PC-9 (cell line): ENCODE results near the gene STK16. TPM values are rescaled to one million over a fixed set of nuclear protein-coding genes. Genes with fewer than 3 reads are reported as not detected.
A peak's percentile ranks its signal among the peaks of the same experiment; 100 is the strongest.

Experiments used
- BruUV-seq: library from RNA; stranded (reverse); fragments of 400-500 nt; replicated peaks from 2 replicates; lab custom pipeline; 2021; lab: Mats Ljungman, UMichigan
- CTCF ChIA-PET: fragments of 300-600 bp; sonication (Branson Sonifier 250); formaldehyde crosslinking; loops from one replicate; lab custom pipeline; 2022; ENCODE audit warnings: antibody characterized with exemption; lab: Charles Lee
- POLR2A ChIA-PET: fragments of 300-600 bp; sonication (Branson Sonifier 250); formaldehyde crosslinking; loops from one replicate; lab custom pipeline; 2022; ENCODE audit warnings: antibody characterized with exemption; ENCODE audit not compliant: unreplicated experiment; lab: Charles Lee
- DNase-seq, 2 experiments: peaks; one replicate each; pipeline versions ENCODE4 v3.0.0 to v3.0.0-alpha.2; 2015 to 2022; ENCODE audit warnings: mixed read lengths in 1 of 2
- H2AFZ ChIP-seq: fragments of 200-600 bp; sonication (generic); 2 replicates; pipeline ENCODE4 v1.8.1; 2017; ENCODE audit warnings: antibody characterized with exemption
- H3F3A ChIP-seq: fragments of 200-600 bp; sonication (generic); 2 replicates; pipeline ENCODE4 v1.8.1; 2017; ENCODE audit warnings: antibody characterized with exemption, mild to moderate bottlenecking, low read depth; ENCODE audit not compliant: insufficient read depth
- H3K27ac ChIP-seq: fragments of 200-600 bp; sonication (generic); 2 replicates; pipeline ENCODE4 v1.6.1; 2016; ENCODE audit warnings: mixed run types
- H3K27me3 ChIP-seq: fragments of 200-600 bp; sonication (generic); 2 replicates; pipeline ENCODE4 v1.6.1; 2016; ENCODE audit warnings: low read depth, mixed run types; ENCODE audit not compliant: insufficient read depth
- H3K36me3 ChIP-seq: fragments of 200-600 bp; sonication (generic); 2 replicates; pipeline ENCODE4 v1.6.1; 2016; ENCODE audit warnings: low read depth, mixed run types
- H3K4me1 ChIP-seq: fragments of 200-600 bp; sonication (generic); replicated peaks from 2 replicates; pipeline ENCODE4 v1.6.1; 2016; ENCODE audit warnings: mixed run types; ENCODE audit not compliant: insufficient read depth
- H3K4me2 ChIP-seq: fragments of 200-600 bp; sonication (generic); 2 replicates; pipeline ENCODE4 v1.6.1; 2017; ENCODE audit warnings: mixed run types
- H3K4me3 ChIP-seq: fragments of 200-600 bp; sonication (generic); 2 replicates; pipeline ENCODE4 v1.6.1; 2016; ENCODE audit warnings: mixed run types
- H3K79me2 ChIP-seq: fragments of 200-600 bp; sonication (generic); 2 replicates; pipeline ENCODE4 v1.6.1; 2017; ENCODE audit warnings: low read depth, mixed run types
- H3K9me2 ChIP-seq: fragments of 200-600 bp; sonication (generic); 2 replicates; pipeline ENCODE4 v1.8.1; 2017; ENCODE audit warnings: mild to moderate bottlenecking; ENCODE audit not compliant: insufficient read depth
- H3K9me3 ChIP-seq: fragments of 200-600 bp; sonication (generic); 2 replicates; pipeline ENCODE4 v1.8.1; 2016; ENCODE audit warnings: low read depth; ENCODE audit not compliant: insufficient read depth
- H4K20me1 ChIP-seq: fragments of 200-600 bp; sonication (generic); 2 replicates; pipeline ENCODE4 v1.8.1; 2017; ENCODE audit not compliant: insufficient read depth
- EZH2 ChIP-seq: fragments of 200-600 bp; sonication (generic); IDR thresholded peaks from 2 replicates; pipeline ENCODE4 v1.8.0; 2017; ENCODE audit warnings: antibody characterized with exemption, low read depth
- intact Hi-C: fragments of 100-400 bp; cut with micrococcal nuclease; formaldehyde crosslinking; loops from one replicate; pipeline ENCODE4 v1.10.0; 2022; ENCODE audit not compliant: unreplicated experiment
- microRNA-seq: library from miRNA; unstranded; fragments of <30 nt; microRNA quantifications from one replicate; pipeline ENCODE4 v1.2.0, GENCODE V29; 2021; ENCODE audit warnings: borderline number of aligned reads, borderline replicate concordance
- total RNA-seq: library from RNA; stranded (reverse); gene quantifications from 2 replicates; pipeline ENCODE4 v1.2.3, GENCODE V29; 2021
- TF ChIP-seq, protein P1 (sequence below): fragments of 200-600 bp; sonication (generic); conservative IDR thresholded peaks from 2 replicates; pipeline ENCODE4 v1.6.1; 2017; ENCODE audit warnings: mixed run types, antibody characterized with exemption, mild to moderate bottlenecking, moderate library complexity

Gene STK16
- total RNA-seq, 1 experiment from 2014 or later, result 39.6 TPM

GRCh38 chr2:219298759-219299371 is 53.6 kb downstream of the STK16 start:
- no peak for TF ChIP-seq EZH2
- TF ChIP-seq, protein P1, sequence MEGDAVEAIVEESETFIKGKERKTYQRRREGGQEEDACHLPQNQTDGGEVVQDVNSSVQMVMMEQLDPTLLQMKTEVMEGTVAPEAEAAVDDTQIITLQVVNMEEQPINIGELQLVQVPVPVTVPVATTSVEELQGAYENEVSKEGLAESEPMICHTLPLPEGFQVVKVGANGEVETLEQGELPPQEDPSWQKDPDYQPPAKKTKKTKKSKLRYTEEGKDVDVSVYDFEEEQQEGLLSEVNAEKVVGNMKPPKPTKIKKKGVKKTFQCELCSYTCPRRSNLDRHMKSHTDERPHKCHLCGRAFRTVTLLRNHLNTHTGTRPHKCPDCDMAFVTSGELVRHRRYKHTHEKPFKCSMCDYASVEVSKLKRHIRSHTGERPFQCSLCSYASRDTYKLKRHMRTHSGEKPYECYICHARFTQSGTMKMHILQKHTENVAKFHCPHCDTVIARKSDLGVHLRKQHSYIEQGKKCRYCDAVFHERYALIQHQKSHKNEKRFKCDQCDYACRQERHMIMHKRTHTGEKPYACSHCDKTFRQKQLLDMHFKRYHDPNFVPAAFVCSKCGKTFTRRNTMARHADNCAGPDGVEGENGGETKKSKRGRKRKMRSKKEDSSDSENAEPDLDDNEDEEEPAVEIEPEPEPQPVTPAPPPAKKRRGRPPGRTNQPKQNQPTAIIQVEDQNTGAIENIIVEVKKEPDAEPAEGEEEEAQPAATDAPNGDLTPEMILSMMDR, result peak; percentile 93
- Histone ChIP-seq H3K9me2 (no peaks in the 10 kb centered on the region), H3K4me3 (no peak overlapping the region), H3K4me2 (peak overlapping the region; percentile 54), H3K27me3 (peaks cover 49% of the 10 kb centered on the region), H3K9me3 (no peaks in the 10 kb centered on the region), H3K79me2 (no peaks in the 10 kb centered on the region), H2AFZ (no peak overlapping the region), H3F3A (no peaks in the 10 kb centered on the region), H4K20me1 (no peaks in the 10 kb centered on the region), H3K4me1 (no peaks in the 10 kb centered on the region; the same call in 1 of the 2 replicates), H3K27ac (no peak overlapping the region), H3K36me3 (no peaks in the 10 kb centered on the region)
- no TSS peak for BruUV-seq
- ChIA-PET CTCF (no interaction called here), POLR2A (no interaction called here)
- intact Hi-C loops, result loop anchor here (1.0 to 5.0 kb wide), 4 partner anchors 88 to 233 kb away; partner anchors contain the start of genes DNPEP and NHEJ1
- peak; percentile 48 to 89 for DNase-seq

DNA sequence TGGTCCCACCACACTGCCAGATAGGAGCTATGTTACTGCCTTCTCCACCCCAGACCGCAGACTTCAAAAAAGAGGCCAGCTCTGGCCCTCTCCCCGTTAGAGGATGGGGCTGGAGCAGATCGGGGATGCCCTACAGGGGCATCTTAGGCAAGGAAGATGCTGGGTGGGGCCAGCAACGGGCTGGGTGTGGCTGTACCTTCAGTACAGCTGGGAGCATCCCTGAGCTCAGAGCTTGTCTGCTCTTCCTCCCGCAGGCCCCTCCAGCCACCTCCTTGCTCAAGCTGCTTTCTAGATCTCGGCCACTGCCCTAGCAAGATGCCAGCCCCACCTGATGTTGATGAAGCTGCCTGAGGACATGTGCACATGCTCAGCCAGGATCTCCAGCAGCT is 54.1 kb downstream of the STK16 start:
- Histone ChIP-seq H3F3A (no peaks in the 10 kb centered on the region), H3K36me3 (no peaks in the 10 kb centered on the region), H2AFZ (no peak overlapping the region), H3K4me3 (no peak overlapping the region), H4K20me1 (no peaks in the 10 kb centered on the region), H3K9me3 (no peaks in the 10 kb centered on the region), H3K4me1 (no peaks in the 10 kb centered on the region; the same call in 1 of the 2 replicates), H3K4me2 (no peak overlapping the region), H3K9me2 (no peaks in the 10 kb centered on the region), H3K27me3 (peaks cover 54% of the 10 kb centered on the region), H3K79me2 (no peaks in the 10 kb centered on the region), H3K27ac (no peak overlapping the region)
- ChIA-PET CTCF (no interaction called here), POLR2A (no interaction called here)
- no TSS peak for BruUV-seq
- no peak for DNase-seq
- TF ChIP-seq, protein P1, result no peak
- TF ChIP-seq EZH2, result no peak
- intact Hi-C loops, result loop anchor here (5.0 kb wide), 2 partner anchors 88 to 233 kb away; partner anchors contain the start of gene DNPEP

Small RNA genes within 50 kb of the gene (microRNA-seq; reads per million reads assigned to microRNA genes)
- not detected for gene MIR153-1

Other genes starting within 250 kb of the STK16 start
- gene CFAP65, start 204.0 kb upstream of the STK16 start, total RNA-seq, result not detected in 2 replicates
- not detected in 2 replicates for gene IHH, start 184.6 kb upstream of the STK16 start, total RNA-seq
- gene NHEJ1, start 84.7 kb upstream of the STK16 start, total RNA-seq, result 9.8 and 11.2 TPM in 2 replicates
- gene SLC23A3, start 75.5 kb upstream of the STK16 start, total RNA-seq, result 7.1 and 7.9 TPM in 2 replicates
- gene CNPPD1, start 68.6 kb upstream of the STK16 start, total RNA-seq, result 36.5 and 37.1 TPM in 2 replicates
- gene RETREG2, start 67.2 kb upstream of the STK16 start, total RNA-seq, result 77.0 and 84.4 TPM in 2 replicates
- gene ZFAND2B, start 38.7 kb upstream of the STK16 start, total RNA-seq, result 24.6 and 39.4 TPM in 2 replicates
- 33.7 and 41.4 TPM in 2 replicates for gene ABCB6, start 26.5 kb upstream of the STK16 start, total RNA-seq
- gene ATG9A, start 15.8 kb upstream of the STK16 start, total RNA-seq, result 56.0 and 64.5 TPM in 2 replicates
- 62.2 and 65.1 TPM in 2 replicates for gene ANKZF1, start 15.7 kb upstream of the STK16 start, total RNA-seq
- gene GLB1L, start within 50 bp of the STK16 start, total RNA-seq, result 7.9 and 10.8 TPM in 2 replicates
- gene TUBA4B, start 7.8 kb downstream of the STK16 start, total RNA-seq, result not detected in 2 replicates
- gene TUBA4A, start 8.4 kb downstream of the STK16 start, total RNA-seq, result 118 and 157 TPM in 2 replicates
- gene DNAJB2, start 33.9 kb downstream of the STK16 start, total RNA-seq, result 38.5 and 47.5 TPM in 2 replicates
- not detected in 2 replicates for gene PTPRN, start 63.9 kb downstream of the STK16 start, total RNA-seq
- not detected in 2 replicates for gene RESP18, start 87.3 kb downstream of the STK16 start, total RNA-seq
- 99.1 and 107 TPM in 2 replicates for gene DNPEP, start 142.4 kb downstream of the STK16 start, total RNA-seq
- 0.60 TPM in 1 of 2 replicates, not detected in the other for gene DES, start 172.9 kb downstream of the STK16 start, total RNA-seq
- gene SPEG, start 189.4 kb downstream of the STK16 start, total RNA-seq, result 46.8 and 55.8 TPM in 2 replicates